MM.1S (cell line): Measurements from ENCODE around the gene NDST1.

Source experiments
- DNase-seq: peaks from one replicate; pipeline ENCODE4 v3.0.0-alpha.2; 2015
- H2AFZ ChIP-seq: fragments of 300-600 bp; sonication (generic); 2 replicates; pipeline ENCODE4 v1.6.0; 2016; ENCODE audit warnings: antibody characterized with exemption, low read length
- H3F3A ChIP-seq: fragments of 300-600 bp; sonication (generic); 2 replicates; pipeline ENCODE4 v1.6.1; 2016; ENCODE audit warnings: mild to moderate bottlenecking, antibody characterized with exemption, low read length, moderate library complexity, mixed read lengths; ENCODE audit not compliant: insufficient read depth
- H3K27ac ChIP-seq: fragments of 300-600 bp; sonication (generic); 2 replicates; pipeline ENCODE4 v1.5.1; 2016; ENCODE audit warnings: mild to moderate bottlenecking, low read length
- H3K27me3 ChIP-seq: fragments of 300-600 bp; sonication (generic); replicated peaks from 2 replicates; pipeline ENCODE4 v1.6.0; 2016; ENCODE audit warnings: low read length; ENCODE audit not compliant: insufficient read depth
- H3K36me3 ChIP-seq: fragments of 300-600 bp; sonication (generic); replicated peaks from 2 replicates; pipeline ENCODE4 v1.6.1; 2016; ENCODE audit warnings: mild to moderate bottlenecking, low read length, mixed read lengths; ENCODE audit not compliant: insufficient read depth
- H3K4me1 ChIP-seq: fragments of 300-600 bp; sonication (generic); 2 replicates; pipeline ENCODE4 v1.6.1; 2016; ENCODE audit warnings: low read length, mixed read lengths
- H3K4me2 ChIP-seq: fragments of 300-600 bp; sonication (generic); 2 replicates; pipeline ENCODE4 v1.6.0; 2016; ENCODE audit warnings: low read depth, low read length
- H3K4me3 ChIP-seq: fragments of 300-600 bp; sonication (generic); 2 replicates; pipeline ENCODE4 v1.5.1; 2016; ENCODE audit warnings: low read length, mixed read lengths
- H3K79me2 ChIP-seq: fragments of 300-600 bp; sonication (generic); 2 replicates; pipeline ENCODE4 v1.6.1; 2016; ENCODE audit warnings: mixed run types, low read length, mixed read lengths
- H3K9ac ChIP-seq: fragments of 300-600 bp; sonication (generic); 2 replicates; pipeline ENCODE4 v1.6.1; 2016; ENCODE audit warnings: low read length, mixed read lengths
- H3K9me2 ChIP-seq: fragments of 300-600 bp; sonication (generic); replicated peaks from 2 replicates; pipeline ENCODE4 v1.6.1; 2016; ENCODE audit warnings: mild to moderate bottlenecking, low read length, mixed read lengths; ENCODE audit not compliant: insufficient read depth
- H3K9me3 ChIP-seq: fragments of 300-600 bp; sonication (generic); replicated peaks from 2 replicates; pipeline ENCODE4 v1.6.1; 2016; ENCODE audit warnings: mild to moderate bottlenecking, low read length, mixed read lengths; ENCODE audit not compliant: insufficient read depth
- H4K20me1 ChIP-seq: fragments of 300-600 bp; sonication (generic); 2 replicates; pipeline ENCODE4 v1.6.1; 2016; ENCODE audit warnings: mild to moderate bottlenecking, low read length, moderate library complexity, mixed read lengths; ENCODE audit not compliant: insufficient read depth
- CTCF ChIP-seq: fragments of 300-600 bp; sonication (generic); IDR thresholded peaks from 2 replicates; pipeline ENCODE4 v1.5.1; 2016; ENCODE audit warnings: antibody characterized with exemption, low read length, mixed read lengths
- EZH2 ChIP-seq: fragments of 300-600 bp; sonication (generic); optimal IDR thresholded peaks from 2 replicates; pipeline ENCODE3; 2017; ENCODE audit warnings: low read depth, mild to moderate bottlenecking, antibody characterized with exemption, low read length, mixed read lengths
- EZH2phosphoT487 ChIP-seq: fragments of 300-600 bp; sonication (generic); IDR thresholded peaks from 2 replicates; pipeline ENCODE4 v1.6.1; 2018; ENCODE audit warnings: antibody characterized with exemption, low read length

The NDST1 gene

GRCh38 chr5:150505816-150506215 lies 2.1 kb upstream of the NDST1 start:
- Histone ChIP-seq H3K4me1 (no peaks in the 10 kb centered on the region), H3K79me2 (peaks cover 26% of the 10 kb centered on the region), H3K36me3 (no peaks in the 10 kb centered on the region), H4K20me1 (no peaks in the 10 kb centered on the region), H2AFZ (no peak overlapping the region), H3K4me2 (no peak overlapping the region), H3K9ac (no peak overlapping the region), H3K4me3 (no peak overlapping the region), H3K27me3 (no peaks in the 10 kb centered on the region), H3K9me2 (no peaks in the 10 kb centered on the region), H3K27ac (no peak overlapping the region), H3K9me3 (no peaks in the 10 kb centered on the region), H3F3A (no peaks in the 10 kb centered on the region)
- no peak for DNase-seq
- TF ChIP-seq EZH2, result no peak
- no peak for TF ChIP-seq EZH2phosphoT487

GRCh38 chr5:150506571-150507473 lies 1.1 kb upstream of the NDST1 start:
- H3K9ac ChIP-seq, result no peak overlapping the region
- H3K36me3 ChIP-seq, result no peaks in the 10 kb centered on the region
- H3K9me3 ChIP-seq, result no peaks in the 10 kb centered on the region
- H3K4me2 ChIP-seq, result no peak overlapping the region
- H3F3A ChIP-seq, result no peaks in the 10 kb centered on the region
- no peak for DNase-seq
- TF ChIP-seq CTCF (no peak), EZH2phosphoT487 (no peak), EZH2 (no peak)
- H3K9me2 ChIP-seq, result no peaks in the 10 kb centered on the region
- no peak overlapping the region for H2AFZ ChIP-seq
- H3K4me1 ChIP-seq, result no peaks in the 10 kb centered on the region
- H3K79me2 ChIP-seq, result peaks cover 23% of the 10 kb centered on the region
- H3K27ac ChIP-seq, result no peak overlapping the region
- H3K27me3 ChIP-seq, result no peaks in the 10 kb centered on the region
- H3K4me3 ChIP-seq, result no peak overlapping the region
- no peaks in the 10 kb centered on the region for H4K20me1 ChIP-seq

- Histone ChIP-seq H3K4me1 (no peaks in the 10 kb centered on the region), H3K27ac (no peak overlapping the region), H3F3A (no peaks in the 10 kb centered on the region), H3K9ac (no peak overlapping the region), H4K20me1 (no peaks in the 10 kb centered on the region), H3K9me3 (no peaks in the 10 kb centered on the region), H3K4me3 (no peak overlapping the region), H3K79me2 (peaks cover 16% of the 10 kb centered on the region; the same call in 1 of the 2 replicates), H2AFZ (no peak overlapping the region), H3K27me3 (no peaks in the 10 kb centered on the region), H3K9me2 (no peaks in the 10 kb centered on the region), H3K36me3 (no peaks in the 10 kb centered on the region), H3K4me2 (no peak overlapping the region)
- DNase-seq, result no peak
- TF ChIP-seq CTCF, result no peak
- no peak for TF ChIP-seq EZH2
- TF ChIP-seq EZH2phosphoT487, result no peak
These were observed 328 bp downstream of the NDST1 start for GRCh38 chr5:150508277-150508640.

- DNase-seq, result no peak
- H3K27me3 ChIP-seq, result no peaks in the 10 kb centered on the region
- H3K27ac ChIP-seq, result no peak overlapping the region
These were observed 897 bp downstream of the NDST1 start for GRCh38 chr5:150508828-150509227.

More at GRCh38 chr5:150508828-150509227, 897 bp downstream of the NDST1 start:
- no peaks in the 10 kb centered on the region for H3K4me1 ChIP-seq
- H3K9me3 ChIP-seq, result no peaks in the 10 kb centered on the region
- no peak overlapping the region for H3K4me3 ChIP-seq
- H3K36me3 ChIP-seq, result no peaks in the 10 kb centered on the region
- no peaks in the 10 kb centered on the region for H4K20me1 ChIP-seq
- no peak overlapping the region for H3K9ac ChIP-seq
- peaks cover 15% of the 10 kb centered on the region; the same call in 1 of the 2 replicates for H3K79me2 ChIP-seq
- no peak for TF ChIP-seq EZH2
- TF ChIP-seq EZH2phosphoT487, result no peak
- no peak for TF ChIP-seq CTCF
- H3K9me2 ChIP-seq, result no peaks in the 10 kb centered on the region
- H3F3A ChIP-seq, result no peaks in the 10 kb centered on the region
- H2AFZ ChIP-seq, result no peak overlapping the region
- H3K4me2 ChIP-seq, result no peak overlapping the region
